HepG2 (cell line): Measurements from ENCODE around the gene CST4. TPM values are rescaled to one million over a fixed set of nuclear protein-coding genes. Genes with fewer than 3 reads are reported as not detected.

Experiments used
- ATRX ChIP-seq: sonication (generic); formaldehyde crosslinking; IDR thresholded peaks from 2 replicates; pipeline ENCODE4 v1.4.0; 2020; ENCODE audit warnings: missing genetic modification reagents, borderline replicate concordance
- MEF2D ChIP-seq: sonication (generic); formaldehyde crosslinking; IDR thresholded peaks from 2 replicates; pipeline ENCODE4 v1.5.1; 2020; ENCODE audit warnings: mild to moderate bottlenecking, missing genetic modification reagents
- MYC ChIP-seq: sonication (generic); formaldehyde crosslinking; IDR thresholded peaks from 2 replicates; pipeline ENCODE4 v1.9.0; 2021; ENCODE audit warnings: missing genetic modification reagents, borderline replicate concordance
- ZC3H13 ChIP-seq: sonication (generic); formaldehyde crosslinking; IDR thresholded peaks from 2 replicates; pipeline ENCODE4 v1.8.1; 2023; ENCODE audit warnings: mild to moderate bottlenecking, missing genetic modification reagents, moderate library complexity
- ZNF205 ChIP-seq: IDR thresholded peaks from 2 replicates; pipeline ENCODE4 v1.6.1; 2018; ENCODE audit warnings: missing biosample characterization, missing genetic modification reagents
- ZNF264 ChIP-seq: sonication (generic); formaldehyde crosslinking; IDR thresholded peaks from 2 replicates; pipeline ENCODE4 v1.4.0; 2020; ENCODE audit warnings: missing genetic modification reagents
- ZNF354B ChIP-seq: sonication (generic); formaldehyde crosslinking; IDR thresholded peaks from 2 replicates; pipeline ENCODE4 v1.8.0; 2022; ENCODE audit warnings: mild to moderate bottlenecking, missing genetic modification reagents
- ZNF768 ChIP-seq: sonication (generic); formaldehyde crosslinking; IDR thresholded peaks from 2 replicates; pipeline ENCODE4 v1.4.0; 2020; ENCODE audit warnings: missing genetic modification reagents
- ZNF780A ChIP-seq: sonication (generic); formaldehyde crosslinking; IDR thresholded peaks from 2 replicates; pipeline ENCODE4 v1.8.0; 2022; ENCODE audit warnings: mild to moderate bottlenecking, missing genetic modification reagents, moderate library complexity
- ZNF878 ChIP-seq: sonication (generic); formaldehyde crosslinking; IDR thresholded peaks from 2 replicates; pipeline ENCODE4 v1.8.1; 2023; ENCODE audit warnings: mild to moderate bottlenecking, missing genetic modification reagents, moderate library complexity
- polyA plus RNA-seq, 8 experiments: library from polyadenylated mRNA; depleted of rRNA in 3 of 8; stranded (reverse) in 7 of 8; unstranded in 1 of 8; fragments of >200 nt; fragmentation: Illumina TruSeq in 4 of 8; extraction: Trizol in 4 of 8; gene quantifications; 2 replicates each; pipeline versions ENCODE4 v1.2.1 to v1.2.3, GENCODE V29; 2011 to 2016; ENCODE audit warnings: low read depth in 4 of 8, missing spikeins in 1 of 8, mixed read lengths in 1 of 8; ENCODE audit not compliant: insufficient read depth in 1 of 8
- total RNA-seq, 5 experiments: library from RNA; depleted of rRNA; stranded (reverse); fragments of >200 nt; fragmentation: Illumina TruSeq; extraction: Trizol; gene quantifications; 2 replicates each; pipeline ENCODE4 v1.2.3, GENCODE V29; 2016; ENCODE audit warnings: low read depth in 1 of 5
- TF ChIP-seq, protein P1 (sequence below): IDR thresholded peaks from 2 replicates; pipeline ENCODE4 v1.6.1; 2016; ENCODE audit warnings: low read depth, control low read depth
- TF ChIP-seq, protein P2 (sequence below): sonication (generic); formaldehyde crosslinking; IDR thresholded peaks from 2 replicates; pipeline ENCODE4 v1.5.1; 2020; ENCODE audit warnings: missing genetic modification reagents, mild to moderate bottlenecking, borderline replicate concordance
- TF ChIP-seq, protein P3 (sequence below): sonication (generic); formaldehyde crosslinking; IDR thresholded peaks from 2 replicates; pipeline ENCODE4 v1.4.0; 2020; ENCODE audit warnings: mild to moderate bottlenecking, missing genetic modification reagents
- TF ChIP-seq, protein P4 (sequence below): sonication (generic); formaldehyde crosslinking; IDR thresholded peaks from 2 replicates; pipeline ENCODE4 v1.8.1; 2023; ENCODE audit warnings: mild to moderate bottlenecking, missing genetic modification reagents
- TF ChIP-seq, protein P5 (sequence below): sonication (generic); formaldehyde crosslinking; IDR thresholded peaks from 2 replicates; pipeline ENCODE4 v1.5.0; 2020; ENCODE audit warnings: mild to moderate bottlenecking, missing genetic modification reagents

CST4 gene
- total and polyA plus RNA-seq, 2 of the 13 experiments (the other 11 are each of a cell fraction or from before 2014, with no cell fraction given): not detected

DNA sequence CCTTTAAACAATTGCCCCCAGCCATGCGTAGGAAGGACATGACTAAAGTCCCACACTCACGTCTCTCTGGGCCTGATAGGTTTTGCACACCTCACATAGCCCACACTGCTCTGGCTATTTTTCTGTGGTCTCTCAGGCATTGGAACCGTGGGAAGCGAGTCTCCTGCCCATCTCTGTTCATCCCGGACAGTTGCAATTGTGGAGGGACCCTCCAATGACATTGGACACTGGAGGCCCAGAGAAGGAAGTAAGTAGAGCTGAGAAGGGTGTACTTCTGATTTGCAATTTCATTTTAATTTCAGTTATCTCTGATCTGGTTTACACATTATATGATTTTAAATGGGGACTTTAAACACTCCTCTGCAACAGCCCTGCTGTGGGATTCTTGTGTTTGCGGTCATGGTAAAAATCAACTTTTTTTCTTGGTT lies 27.8 kb downstream of the CST4 start (continued):
- TF ChIP-seq, protein P1, sequence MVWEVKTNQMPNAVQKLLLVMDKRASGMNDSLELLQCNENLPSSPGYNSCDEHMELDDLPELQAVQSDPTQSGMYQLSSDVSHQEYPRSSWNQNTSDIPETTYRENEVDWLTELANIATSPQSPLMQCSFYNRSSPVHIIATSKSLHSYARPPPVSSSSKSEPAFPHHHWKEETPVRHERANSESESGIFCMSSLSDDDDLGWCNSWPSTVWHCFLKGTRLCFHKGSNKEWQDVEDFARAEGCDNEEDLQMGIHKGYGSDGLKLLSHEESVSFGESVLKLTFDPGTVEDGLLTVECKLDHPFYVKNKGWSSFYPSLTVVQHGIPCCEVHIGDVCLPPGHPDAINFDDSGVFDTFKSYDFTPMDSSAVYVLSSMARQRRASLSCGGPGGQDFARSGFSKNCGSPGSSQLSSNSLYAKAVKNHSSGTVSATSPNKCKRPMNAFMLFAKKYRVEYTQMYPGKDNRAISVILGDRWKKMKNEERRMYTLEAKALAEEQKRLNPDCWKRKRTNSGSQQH (CRISPR knock-in tag): 0 out of 2 replicates have a peak, but pooled peaks have one; percentile 11
- TF ChIP-seq ZC3H13 (CRISPR knock-in tag): peak; percentile 77
- TF ChIP-seq ZNF768 (CRISPR knock-in tag): no peak
- no peak for TF ChIP-seq ATRX (CRISPR knock-in tag)
- TF ChIP-seq ZNF878: no peak
- TF ChIP-seq, protein P2, sequence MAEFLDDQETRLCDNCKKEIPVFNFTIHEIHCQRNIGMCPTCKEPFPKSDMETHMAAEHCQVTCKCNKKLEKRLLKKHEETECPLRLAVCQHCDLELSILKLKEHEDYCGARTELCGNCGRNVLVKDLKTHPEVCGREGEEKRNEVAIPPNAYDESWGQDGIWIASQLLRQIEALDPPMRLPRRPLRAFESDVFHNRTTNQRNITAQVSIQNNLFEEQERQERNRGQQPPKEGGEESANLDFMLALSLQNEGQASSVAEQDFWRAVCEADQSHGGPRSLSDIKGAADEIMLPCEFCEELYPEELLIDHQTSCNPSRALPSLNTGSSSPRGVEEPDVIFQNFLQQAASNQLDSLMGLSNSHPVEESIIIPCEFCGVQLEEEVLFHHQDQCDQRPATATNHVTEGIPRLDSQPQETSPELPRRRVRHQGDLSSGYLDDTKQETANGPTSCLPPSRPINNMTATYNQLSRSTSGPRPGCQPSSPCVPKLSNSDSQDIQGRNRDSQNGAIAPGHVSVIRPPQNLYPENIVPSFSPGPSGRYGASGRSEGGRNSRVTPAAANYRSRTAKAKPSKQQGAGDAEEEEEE (CRISPR knock-in tag): no peak
- TF ChIP-seq ZNF354B (CRISPR knock-in tag): peak; percentile 50; the same call in 1 of the 2 replicates
- TF ChIP-seq MYC (CRISPR knock-in tag): 0 out of 2 replicates have a peak, but pooled peaks have one; percentile 0
- TF ChIP-seq, protein P3, sequence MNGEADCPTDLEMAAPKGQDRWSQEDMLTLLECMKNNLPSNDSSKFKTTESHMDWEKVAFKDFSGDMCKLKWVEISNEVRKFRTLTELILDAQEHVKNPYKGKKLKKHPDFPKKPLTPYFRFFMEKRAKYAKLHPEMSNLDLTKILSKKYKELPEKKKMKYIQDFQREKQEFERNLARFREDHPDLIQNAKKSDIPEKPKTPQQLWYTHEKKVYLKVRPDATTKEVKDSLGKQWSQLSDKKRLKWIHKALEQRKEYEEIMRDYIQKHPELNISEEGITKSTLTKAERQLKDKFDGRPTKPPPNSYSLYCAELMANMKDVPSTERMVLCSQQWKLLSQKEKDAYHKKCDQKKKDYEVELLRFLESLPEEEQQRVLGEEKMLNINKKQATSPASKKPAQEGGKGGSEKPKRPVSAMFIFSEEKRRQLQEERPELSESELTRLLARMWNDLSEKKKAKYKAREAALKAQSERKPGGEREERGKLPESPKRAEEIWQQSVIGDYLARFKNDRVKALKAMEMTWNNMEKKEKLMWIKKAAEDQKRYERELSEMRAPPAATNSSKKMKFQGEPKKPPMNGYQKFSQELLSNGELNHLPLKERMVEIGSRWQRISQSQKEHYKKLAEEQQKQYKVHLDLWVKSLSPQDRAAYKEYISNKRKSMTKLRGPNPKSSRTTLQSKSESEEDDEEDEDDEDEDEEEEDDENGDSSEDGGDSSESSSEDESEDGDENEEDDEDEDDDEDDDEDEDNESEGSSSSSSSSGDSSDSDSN (CRISPR knock-in tag): peak; percentile 13
- TF ChIP-seq, protein P4, sequence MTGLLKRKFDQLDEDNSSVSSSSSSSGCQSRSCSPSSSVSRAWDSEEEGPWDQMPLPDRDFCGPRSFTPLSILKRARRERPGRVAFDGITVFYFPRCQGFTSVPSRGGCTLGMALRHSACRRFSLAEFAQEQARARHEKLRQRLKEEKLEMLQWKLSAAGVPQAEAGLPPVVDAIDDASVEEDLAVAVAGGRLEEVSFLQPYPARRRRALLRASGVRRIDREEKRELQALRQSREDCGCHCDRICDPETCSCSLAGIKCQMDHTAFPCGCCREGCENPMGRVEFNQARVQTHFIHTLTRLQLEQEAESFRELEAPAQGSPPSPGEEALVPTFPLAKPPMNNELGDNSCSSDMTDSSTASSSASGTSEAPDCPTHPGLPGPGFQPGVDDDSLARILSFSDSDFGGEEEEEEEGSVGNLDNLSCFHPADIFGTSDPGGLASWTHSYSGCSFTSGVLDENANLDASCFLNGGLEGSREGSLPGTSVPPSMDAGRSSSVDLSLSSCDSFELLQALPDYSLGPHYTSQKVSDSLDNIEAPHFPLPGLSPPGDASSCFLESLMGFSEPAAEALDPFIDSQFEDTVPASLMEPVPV: 0 out of 2 replicates have a peak, but pooled peaks have one; percentile 6
- TF ChIP-seq ZNF205 (CRISPR knock-in tag): no peak
- TF ChIP-seq, protein P5, sequence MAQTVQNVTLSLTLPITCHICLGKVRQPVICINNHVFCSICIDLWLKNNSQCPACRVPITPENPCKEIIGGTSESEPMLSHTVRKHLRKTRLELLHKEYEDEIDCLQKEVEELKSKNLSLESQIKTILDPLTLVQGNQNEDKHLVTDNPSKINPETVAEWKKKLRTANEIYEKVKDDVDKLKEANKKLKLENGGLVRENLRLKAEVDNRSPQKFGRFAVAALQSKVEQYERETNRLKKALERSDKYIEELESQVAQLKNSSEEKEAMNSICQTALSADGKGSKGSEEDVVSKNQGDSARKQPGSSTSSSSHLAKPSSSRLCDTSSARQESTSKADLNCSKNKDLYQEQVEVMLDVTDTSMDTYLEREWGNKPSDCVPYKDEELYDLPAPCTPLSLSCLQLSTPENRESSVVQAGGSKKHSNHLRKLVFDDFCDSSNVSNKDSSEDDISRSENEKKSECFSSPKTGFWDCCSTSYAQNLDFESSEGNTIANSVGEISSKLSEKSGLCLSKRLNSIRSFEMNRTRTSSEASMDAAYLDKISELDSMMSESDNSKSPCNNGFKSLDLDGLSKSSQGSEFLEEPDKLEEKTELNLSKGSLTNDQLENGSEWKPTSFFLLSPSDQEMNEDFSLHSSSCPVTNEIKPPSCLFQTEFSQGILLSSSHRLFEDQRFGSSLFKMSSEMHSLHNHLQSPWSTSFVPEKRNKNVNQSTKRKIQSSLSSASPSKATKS: no peak
- peak; percentile 24; the same call in 1 of the 2 replicates for TF ChIP-seq ZNF780A (CRISPR knock-in tag)
- TF ChIP-seq ZNF264 (CRISPR knock-in tag): no peak
- no peak; the same call in 1 of the 2 replicates for TF ChIP-seq MEF2D (CRISPR knock-in tag)
